HG03575 (cell line): ENCODE measurements around the gene DTNA.

Experiments used
- ATAC-seq: cut with Tn5 transposase; IDR thresholded peaks from one replicate; pipeline ENCODE4 v1.9.1; 2021; ENCODE audit not compliant: unreplicated experiment, insufficient number of reproducible peaks, low FRiP score; ENCODE audit errors: extremely low read depth

The DTNA gene

DNA sequence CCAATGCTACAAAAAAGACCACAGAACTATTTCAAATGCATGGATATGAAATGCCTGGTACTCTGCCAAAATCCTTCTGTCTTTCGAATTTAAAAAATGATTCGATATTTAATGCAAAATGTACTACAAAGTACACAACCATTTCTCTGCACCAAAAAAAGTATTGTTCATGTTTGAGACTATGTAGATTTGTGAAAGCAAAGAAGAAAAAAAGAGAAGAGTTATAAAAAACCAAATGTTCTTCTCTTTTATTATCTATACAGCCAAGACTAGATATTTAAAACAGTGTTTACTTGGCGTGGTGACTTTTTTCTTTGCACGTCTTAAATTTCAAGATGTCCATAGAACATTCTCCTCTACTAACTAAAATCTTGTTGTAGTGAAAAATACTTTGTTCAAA lies 89.2 kb downstream of the DTNA start:
- no peak for ATAC-seq

DNA sequence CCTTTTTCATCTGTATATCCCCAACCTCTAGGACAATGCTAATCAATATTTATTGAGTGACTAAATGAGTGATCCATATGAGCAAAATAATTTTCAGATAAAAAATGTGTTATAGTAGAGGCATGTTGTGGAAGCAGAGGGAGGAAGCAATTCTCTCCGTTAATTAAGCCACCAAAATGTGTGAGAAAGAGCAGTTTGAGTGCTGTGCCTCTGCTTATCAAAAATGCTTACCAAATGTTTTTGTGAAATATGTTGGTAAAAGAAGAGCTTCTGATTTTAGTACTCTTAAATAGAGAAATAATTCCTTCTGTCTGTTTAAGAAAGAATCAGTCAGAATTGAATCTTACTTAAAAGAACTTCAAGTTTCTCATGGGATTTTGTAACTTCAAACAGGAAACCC lies 90.3 kb downstream of the DTNA start:
- ATAC-seq = no peak

DNA sequence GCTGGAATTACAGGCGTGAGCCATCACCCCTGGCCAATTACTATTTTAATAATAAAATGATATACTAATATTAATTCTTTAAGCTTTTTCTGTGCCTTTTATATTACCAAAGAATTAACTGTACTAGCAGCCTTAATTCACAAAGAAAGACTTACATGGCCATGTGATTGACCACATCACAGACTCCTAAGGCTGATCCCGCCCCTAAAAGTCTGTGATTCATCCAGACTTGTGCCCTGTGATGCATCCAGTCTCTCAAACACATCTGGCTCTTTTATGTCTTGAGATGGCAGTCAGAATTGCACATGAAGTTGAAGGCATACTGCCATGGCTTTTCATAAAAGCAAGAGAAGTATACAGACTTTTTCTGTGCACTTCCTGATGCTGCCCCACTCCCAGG lies 91.7 kb downstream of the DTNA start:
- ATAC-seq = no peak

DNA sequence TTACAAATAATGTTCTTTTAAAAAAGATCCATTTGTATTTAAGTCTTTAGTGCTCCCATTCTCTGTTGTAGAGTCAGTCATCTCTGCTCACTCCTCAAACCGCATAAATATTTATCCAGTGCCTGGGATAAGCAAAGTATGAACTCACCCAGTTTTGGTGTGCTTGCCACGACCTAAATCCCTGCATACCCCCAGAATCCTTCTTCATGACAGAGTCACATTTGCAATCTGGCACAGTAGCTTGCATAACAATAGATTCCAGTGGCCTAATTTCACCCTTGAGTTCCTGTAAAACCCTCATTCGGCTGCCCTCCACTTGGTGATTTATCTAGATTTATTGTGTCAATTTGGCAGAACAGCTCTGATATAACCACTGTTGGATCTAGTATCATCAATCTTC lies 92.9 kb downstream of the DTNA start:
- ATAC-seq = no peak

DNA sequence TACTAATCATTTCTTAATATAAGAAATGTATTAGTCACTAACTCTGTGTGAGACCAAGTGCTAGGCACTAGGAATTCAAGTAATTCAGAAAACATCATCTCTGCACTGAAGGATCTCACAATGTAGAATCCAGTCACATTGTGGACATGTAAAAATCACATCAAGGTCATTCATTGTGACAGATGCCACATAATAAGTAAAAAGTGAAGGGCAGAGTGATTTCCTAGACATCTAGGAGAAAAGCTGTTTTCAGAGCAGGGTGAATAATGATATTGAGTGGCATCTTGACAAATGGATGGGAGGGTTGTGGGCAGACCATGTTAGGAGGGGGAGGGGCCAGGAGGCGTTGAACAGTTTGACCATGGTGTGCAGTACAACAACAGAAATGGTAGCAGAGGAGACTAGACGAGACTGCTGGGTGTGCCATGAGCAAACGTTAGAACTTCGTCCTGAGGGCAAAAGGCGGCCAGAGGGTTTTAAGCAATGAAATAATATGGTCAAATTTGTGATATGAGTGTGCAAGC lies 93.8 kb downstream of the DTNA start:
- no peak for ATAC-seq

DNA sequence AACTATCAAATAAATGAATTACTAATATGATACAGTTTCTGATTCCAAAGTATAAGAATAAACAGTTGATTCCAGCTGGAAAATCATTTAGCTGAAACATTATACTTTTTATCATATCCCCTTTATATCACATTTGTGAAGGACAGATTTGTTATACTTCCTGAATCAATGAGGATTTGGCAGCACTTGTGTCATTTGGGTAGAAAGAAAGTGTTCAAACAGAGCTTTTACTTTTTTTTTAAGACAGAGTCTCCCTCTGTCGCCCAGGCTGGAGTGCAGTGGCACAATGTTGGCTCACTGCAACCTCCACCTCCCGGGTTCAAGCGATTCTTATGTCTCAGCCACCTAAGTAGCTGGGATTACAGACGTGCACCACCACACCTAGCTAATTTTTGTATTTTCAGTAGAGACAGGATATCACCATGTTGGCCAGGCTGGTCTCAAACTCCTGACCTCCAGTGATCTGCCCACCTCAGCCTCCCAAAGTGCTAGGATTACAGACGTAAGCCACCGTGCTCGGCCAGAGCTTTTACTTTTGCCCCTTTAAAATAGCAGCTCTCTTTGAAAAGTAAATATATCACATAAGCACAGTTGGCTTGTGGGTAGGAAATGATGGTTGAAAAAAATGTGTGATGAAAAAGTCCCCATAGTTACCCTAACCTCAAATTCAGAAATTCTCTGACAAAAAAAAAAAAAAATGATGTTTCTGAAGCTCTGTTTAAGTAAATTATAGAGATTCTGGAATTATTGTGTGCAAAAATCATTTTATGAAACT lies 95.2 kb downstream of the DTNA start:
- no peak for ATAC-seq

DNA sequence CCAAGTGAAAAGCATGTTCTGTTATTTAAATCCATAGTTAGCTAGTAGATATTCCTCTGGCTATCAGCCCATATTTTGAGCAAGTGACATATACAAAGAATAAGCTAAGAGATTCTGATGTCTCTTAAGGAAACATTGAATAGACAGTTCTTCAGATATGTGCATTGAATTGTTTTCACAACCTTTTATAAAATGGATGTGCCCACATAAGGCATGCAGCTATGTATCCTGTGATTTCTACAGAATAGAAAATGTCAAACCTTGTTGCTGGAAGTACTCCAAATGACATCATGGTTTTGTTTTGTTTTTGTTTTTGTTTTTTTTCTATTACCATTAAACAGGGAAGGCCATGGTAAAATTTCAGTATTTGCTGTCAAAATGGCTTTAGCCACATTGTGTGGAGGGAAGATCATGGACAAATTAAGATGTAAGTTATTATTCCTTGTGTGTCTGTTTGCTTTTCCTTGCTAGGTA lies 95.8 kb downstream of the DTNA start:
- ATAC-seq = no peak

DNA sequence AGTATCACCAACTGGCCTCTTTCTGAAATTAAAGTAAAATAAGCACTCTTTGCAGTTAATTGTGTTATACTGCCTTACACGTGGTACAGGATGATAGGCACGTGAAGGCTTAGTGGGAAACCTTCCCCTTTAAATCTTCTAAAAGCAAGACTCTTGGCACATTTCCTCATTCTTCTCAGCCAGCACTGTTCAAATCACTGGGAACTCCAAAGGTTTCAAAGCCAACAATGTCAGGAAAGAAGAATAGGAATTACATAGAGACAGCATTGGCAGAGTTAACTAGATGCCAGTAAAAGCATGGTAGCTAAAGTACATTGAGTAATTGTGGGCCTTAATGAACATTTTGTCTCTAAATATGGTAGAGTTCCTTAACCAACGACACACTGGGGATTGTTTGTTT lies 96.4 kb downstream of the DTNA start:
- ATAC-seq = no peak

DNA sequence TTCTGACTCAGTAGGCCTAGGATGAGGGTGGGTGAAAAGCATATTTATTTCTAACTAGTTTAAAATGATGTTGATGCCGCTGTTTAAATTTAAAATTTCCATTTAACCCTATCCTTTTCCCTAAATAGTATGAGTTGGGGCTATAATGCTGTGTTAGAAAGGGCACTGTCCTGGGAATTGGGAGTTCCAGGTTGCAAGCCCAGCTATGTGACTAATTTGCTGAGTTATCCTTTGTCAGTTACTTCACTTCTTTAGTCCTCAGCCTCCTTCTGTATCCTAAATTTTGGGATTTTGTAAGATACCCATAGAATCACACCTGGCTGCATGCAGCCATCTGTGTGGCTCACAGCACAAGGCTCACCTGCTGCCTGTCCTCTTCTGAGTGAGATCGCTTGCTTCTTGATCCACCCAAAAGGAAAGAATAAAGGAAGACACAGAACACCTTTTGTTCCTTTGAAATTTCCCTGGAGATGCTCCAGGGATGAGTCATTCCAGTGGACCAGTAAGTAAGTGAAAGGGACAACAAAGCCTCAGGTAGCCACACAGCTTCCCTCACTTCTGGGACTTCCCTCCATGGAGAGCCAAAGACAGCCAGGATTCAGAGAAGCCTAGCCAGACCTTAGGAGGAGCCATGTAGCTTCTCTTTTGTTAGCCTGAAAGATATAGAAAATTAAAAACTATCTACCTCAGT lies 97.2 kb downstream of the DTNA start:
- ATAC-seq = no peak

DNA sequence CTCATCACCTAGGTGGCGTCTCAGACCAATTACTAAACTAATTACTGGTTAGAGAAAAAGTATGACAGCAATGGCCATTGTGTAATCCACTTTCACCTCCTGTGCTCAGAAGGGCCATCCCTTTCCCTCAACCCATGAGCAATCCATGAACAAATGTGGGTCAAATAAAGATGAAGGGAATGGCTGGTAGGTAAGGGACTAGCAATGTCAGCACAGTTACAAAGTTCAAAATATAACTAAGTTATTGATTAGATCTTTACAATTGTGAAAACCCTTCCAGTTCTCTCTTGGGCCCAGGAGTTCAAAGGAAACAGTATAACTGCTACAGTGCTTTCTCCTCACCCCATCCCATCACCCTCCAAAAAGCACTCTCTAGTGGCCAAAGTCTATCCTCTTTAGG lies 98.3 kb downstream of the DTNA start:
- no peak for ATAC-seq

DNA sequence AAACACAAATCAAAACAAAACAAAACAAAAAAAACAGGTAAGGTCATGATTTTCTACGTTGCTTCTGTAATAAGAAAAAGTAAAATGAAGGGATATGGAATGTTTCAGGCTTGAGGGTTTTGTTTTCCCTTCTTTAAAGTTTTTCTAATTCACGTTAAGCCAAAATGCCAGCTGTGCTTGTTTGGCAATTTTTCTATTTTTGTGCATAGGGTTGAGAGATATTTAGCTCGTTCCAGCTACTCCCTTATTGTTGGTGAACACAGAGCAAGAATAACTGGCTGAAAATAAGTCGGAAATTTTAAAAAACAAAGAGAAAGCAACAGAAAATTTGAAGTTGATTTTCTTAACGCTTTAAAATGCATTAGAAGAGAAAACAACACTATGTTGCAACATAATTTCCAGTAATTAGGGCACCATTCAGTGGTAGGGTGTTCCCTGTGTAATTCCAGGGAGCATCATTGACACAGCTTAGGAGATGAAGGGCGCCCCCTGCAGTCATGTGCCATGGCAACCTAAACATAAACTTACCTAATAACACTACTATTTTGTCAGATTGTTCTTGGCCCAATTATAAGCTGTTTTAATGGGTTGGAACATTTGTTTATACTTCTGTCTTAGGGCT lies 99.5 kb downstream of the DTNA start:
- ATAC-seq = no peak

DNA sequence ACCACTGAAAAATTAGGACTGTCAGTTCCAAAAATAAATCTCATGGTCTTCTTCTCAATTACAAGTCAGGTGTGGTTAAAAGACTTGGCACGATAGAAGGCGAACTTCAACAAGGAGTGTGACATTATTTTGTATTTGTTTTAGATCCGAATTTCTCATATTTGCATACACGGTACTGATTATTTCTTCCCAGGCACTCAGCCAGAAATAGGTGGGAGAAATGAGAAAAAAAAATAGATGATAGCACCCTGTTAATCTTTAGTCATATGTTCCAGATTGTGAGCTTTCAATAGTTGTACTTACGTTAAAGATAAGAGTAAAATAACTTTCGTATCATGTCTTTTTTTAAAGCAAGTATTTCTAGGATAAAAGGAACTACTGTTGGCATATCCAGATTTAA lies 106.1 kb downstream of the DTNA start:
- ATAC-seq = no peak

DNA sequence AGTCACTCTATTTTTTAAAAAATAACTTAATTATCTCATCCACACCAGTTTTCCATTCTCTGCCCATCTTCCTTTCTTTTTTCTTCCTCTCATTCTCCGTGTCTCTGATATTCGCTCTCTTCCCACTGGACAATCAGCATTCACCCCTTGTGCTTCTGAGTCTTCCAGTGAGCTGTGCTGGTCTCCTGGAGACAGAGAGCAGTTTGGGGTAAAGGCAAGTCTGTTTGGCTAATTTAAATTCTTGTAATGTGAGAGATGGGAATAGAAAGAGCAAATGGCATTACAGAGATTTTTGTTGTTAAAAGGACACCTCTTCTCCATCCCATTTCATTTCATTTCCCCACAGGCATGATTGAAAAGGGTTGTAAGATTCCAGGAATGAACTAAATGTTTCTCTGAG lies 107.5 kb downstream of the DTNA start:
- ATAC-seq = no peak

DNA sequence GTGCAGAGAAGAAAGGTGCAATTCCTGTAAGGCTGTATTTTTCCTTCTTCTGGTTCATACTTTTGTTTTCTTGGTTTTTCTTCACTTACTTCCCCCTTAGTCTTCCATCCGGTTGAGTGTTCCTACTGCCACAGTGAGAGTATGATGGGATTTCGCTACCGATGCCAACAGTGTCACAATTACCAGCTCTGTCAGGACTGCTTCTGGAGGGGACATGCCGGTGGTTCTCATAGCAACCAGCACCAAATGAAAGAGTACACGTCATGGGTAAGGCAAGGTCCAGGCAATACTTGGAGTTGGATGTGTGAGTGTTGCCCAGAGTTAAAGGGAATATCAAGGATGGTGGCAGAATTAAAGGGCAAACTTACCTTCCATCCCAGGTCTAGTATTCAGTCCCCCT lies 108.0 kb downstream of the DTNA start:
- no peak for ATAC-seq

DNA sequence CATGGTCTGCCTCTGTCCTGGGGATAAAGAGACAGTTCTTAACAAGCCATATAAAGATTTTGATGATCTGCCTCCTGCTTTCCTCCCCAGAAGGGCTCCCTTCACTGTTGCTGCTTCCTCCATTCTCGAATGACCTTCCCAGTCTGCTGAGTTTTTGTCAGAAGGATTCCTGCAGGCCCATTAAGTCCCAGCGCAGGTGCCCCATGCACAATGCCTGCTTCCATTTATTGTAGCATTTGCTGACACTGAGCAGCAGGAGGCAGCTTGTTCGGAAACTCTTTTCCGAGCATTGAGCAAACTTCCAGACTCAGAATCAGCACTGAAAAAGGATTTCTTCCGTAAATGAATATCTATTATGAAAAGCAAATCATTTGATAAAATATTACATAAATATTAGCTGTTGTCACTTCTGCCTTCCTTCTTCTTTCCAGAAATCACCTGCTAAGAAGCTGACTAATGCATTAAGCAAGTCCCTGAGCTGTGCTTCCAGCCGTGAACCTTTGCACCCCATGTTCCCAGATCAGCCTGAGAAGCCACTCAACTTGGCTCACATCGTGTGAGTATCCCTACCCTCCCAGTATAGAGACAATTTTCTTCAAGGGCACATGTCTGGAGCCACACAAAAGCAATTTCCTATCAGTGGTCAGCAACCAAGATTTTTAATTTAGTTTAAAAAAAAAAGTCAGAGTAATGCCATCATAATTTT lies 110.4 kb downstream of the DTNA start:
- no peak for ATAC-seq

DNA sequence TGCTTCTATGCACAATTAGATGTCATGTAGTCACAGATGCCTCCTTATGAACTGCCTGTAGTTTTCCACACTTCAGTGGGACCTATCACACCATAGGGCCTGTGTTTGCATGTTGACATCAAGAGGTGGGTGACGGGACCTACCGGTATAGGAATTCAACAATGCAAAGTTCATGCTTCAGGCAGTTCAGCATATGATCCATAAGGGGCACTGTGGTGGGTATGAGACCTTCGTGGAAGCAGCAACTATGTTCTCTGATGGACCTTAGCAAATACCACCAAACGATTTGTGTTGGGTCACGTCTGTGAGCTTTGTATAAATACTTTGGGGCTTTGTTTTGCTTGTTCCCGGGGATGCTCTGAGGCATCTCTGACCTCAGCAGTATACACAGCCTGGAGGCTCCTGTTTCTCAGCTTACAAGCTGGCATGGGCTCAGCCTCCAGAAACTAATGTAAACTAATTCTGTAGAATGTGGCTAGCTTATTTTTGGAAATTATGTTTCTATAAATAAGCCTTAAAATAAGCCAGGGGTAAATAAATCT lies 111.6 kb downstream of the DTNA start:
- ATAC-seq = no peak

DNA sequence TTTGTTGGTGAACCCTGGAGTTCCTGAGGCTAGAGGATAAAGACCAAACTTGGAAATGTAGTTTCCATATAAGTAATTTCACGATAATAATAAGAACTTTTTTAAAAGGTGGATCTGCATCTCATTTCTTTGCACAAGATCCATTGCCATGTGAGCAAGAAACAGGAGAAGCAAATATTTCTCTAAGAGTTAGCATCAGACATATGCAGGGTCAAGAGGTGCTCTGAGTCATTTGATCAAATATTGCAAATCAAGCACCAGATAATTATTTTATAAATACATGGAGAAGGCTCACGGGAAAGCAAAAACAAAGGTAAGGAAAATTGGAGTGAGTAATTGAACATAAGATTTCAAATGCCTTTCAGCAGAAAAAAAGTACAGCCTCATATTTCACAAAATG lies 118.0 kb downstream of the DTNA start:
- ATAC-seq = no peak

DNA sequence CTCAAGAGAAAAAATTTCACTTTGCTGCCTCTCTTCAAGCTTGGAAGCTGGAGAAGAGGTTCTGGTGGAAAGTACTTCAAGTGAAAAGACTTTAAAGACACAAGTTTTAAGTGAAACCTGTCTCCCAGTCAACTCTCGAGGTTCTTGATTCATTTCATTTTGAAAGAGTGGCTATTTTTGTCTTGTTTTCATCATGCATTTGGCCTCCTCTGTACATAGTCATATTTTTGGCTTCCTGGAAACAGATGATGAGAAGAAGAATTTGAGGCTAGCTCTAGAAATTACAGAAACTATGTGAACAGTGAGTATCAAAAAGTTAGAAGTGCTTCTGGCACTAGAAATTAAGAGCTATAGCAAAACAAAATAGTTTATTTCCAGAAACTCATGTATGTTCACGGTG lies 124.8 kb downstream of the DTNA start:
- ATAC-seq = no peak

DNA sequence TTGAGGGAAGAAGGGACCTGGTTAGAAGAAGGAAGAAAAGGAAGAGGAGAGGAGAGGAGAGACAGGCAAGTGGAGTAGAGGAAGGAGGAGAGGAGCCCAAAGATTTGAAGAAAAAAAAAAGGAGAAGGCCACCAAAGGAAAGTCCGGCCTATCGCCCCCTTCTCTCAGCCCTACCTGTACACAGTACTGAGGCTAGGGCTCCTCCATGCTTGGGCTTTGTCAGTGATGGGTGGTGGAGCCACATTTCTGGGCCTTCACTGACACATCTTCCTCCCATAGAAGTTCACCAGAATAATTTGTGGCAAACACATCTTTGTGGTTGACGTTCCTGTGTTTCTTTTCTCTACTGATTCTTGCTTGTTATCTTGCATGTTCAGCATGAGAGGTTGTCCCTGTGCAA lies 125.4 kb downstream of the DTNA start:
- no peak for ATAC-seq
